ENCODE measurements around the gene ARHGAP6. TPM values are rescaled to one million over a fixed set of nuclear protein-coding genes. Genes with fewer than 3 reads are reported as not detected.

Gene ARHGAP6
- total RNA-seq, 4 donors from 2014 or later, result 2.1 to 30.5 (median 4.9) TPM

DNA sequence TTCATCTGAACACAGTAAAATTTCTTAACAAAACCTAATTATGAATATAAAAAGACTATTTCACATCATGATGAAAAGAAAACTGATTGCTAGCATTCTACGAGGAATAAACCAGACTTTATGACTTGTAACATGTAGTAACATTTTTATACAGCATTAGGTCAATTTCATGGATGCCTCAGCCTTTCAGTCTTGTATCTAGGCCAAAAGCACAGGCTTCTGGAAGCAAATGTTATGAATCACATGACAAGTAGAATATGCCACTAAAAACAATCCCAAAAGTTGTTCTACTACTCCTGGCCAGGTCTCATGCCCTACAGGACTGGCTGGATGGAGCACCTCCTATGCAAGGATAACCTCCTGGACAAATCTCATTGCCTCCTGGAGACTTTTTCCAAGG, 101.2 kb downstream of the ARHGAP6 start:
- H3K4me3 ChIP-seq, result no peak overlapping the region
- no peak overlapping the region for H3K27ac ChIP-seq

DNA sequence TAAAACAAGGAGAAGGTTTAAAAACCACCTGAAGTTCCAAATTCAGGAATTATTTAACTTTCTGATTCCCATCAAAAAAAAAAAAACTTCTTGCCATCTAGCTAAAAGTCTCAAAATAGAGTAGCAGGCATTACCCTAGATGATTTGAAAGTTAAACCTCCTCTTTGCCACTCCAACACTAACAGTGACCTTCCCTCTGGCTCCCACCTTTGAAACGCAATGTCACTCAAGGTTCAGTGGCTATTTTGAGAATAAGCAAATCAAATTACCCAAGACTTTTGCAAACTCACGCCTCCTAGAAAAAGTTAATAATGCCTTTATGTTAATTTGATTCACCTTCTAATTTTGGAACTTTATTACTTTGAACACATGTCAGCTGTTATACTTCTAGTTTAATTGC, 103.2 kb downstream of the ARHGAP6 start:
- Histone ChIP-seq H3K36me3 (no peaks in the 10 kb centered on the region), H3K27me3 (no peaks in the 10 kb centered on the region), H3K4me3 (no peak overlapping the region), H3K27ac (no peak overlapping the region), H3K4me1 (no peaks in the 10 kb centered on the region), H3K9me3 (no peaks in the 10 kb centered on the region)
- DNase-seq, result no peak
- no peak for TF ChIP-seq POLR2A (IDR thresholded peaks at IDR 0.05)
- TF ChIP-seq, protein P1, sequence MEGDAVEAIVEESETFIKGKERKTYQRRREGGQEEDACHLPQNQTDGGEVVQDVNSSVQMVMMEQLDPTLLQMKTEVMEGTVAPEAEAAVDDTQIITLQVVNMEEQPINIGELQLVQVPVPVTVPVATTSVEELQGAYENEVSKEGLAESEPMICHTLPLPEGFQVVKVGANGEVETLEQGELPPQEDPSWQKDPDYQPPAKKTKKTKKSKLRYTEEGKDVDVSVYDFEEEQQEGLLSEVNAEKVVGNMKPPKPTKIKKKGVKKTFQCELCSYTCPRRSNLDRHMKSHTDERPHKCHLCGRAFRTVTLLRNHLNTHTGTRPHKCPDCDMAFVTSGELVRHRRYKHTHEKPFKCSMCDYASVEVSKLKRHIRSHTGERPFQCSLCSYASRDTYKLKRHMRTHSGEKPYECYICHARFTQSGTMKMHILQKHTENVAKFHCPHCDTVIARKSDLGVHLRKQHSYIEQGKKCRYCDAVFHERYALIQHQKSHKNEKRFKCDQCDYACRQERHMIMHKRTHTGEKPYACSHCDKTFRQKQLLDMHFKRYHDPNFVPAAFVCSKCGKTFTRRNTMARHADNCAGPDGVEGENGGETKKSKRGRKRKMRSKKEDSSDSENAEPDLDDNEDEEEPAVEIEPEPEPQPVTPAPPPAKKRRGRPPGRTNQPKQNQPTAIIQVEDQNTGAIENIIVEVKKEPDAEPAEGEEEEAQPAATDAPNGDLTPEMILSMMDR (IDR thresholded peaks at IDR 0.05), result no peak

More for the DNA sequence above, 101.2 kb downstream of the ARHGAP6 start:
- H3K36me3 ChIP-seq, result no peaks in the 10 kb centered on the region
- TF ChIP-seq, protein P1 (IDR thresholded peaks at IDR 0.05), result no peak
- no peak for TF ChIP-seq POLR2A (IDR thresholded peaks at IDR 0.05)
- no peak for DNase-seq
- no peaks in the 10 kb centered on the region for H3K4me1 ChIP-seq
- H3K9me3 ChIP-seq, result no peaks in the 10 kb centered on the region
- H3K27me3 ChIP-seq, result no peaks in the 10 kb centered on the region

DNA sequence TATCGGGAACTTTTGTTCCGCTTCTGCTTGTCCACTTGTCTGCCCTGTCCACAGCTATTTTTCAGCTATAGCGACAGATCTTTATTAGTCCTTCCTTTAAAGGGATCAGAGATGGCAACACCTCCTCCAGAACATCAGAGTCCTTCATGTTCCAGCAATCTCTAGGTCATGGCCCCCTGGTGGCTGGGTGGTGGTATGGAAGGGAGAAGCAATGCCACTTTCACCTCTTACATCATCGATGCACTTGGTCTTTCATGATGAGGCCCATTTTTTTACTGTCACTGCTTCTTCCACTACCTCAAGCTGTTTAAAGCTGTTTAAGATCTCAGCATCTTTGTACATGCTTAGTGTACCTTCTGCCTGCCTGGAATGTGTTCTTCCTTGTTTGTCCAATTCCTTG, 106.7 kb downstream of the ARHGAP6 start:
- Histone ChIP-seq H3K27me3 (no peaks in the 10 kb centered on the region), H3K27ac (no peak overlapping the region), H3K4me1 (no peaks in the 10 kb centered on the region), H3K4me3 (no peak overlapping the region), H3K36me3 (no peaks in the 10 kb centered on the region), H3K9me3 (no peaks in the 10 kb centered on the region)
- no peak for TF ChIP-seq POLR2A (IDR thresholded peaks at IDR 0.05)
- TF ChIP-seq, protein P1 (IDR thresholded peaks at IDR 0.05), result peak in 4 of 6 experiments; percentile 9 to 22 (median 16)
- DNase-seq, result peak in 1 of 3 donors; percentile 48

- no peak overlapping the region for H3K27ac ChIP-seq
- no peaks in the 10 kb centered on the region for H3K9me3 ChIP-seq
- no peaks in the 10 kb centered on the region for H3K27me3 ChIP-seq
- no peak overlapping the region for H3K4me3 ChIP-seq
- no peak for DNase-seq
- TF ChIP-seq, protein P1 (IDR thresholded peaks at IDR 0.05), result no peak
- no peak for TF ChIP-seq POLR2A (IDR thresholded peaks at IDR 0.05)
- no peaks in the 10 kb centered on the region for H3K36me3 ChIP-seq
- no peaks in the 10 kb centered on the region for H3K4me1 ChIP-seq
Measured at GRCh38 chrX:11557120-11557519, 108.6 kb downstream of the ARHGAP6 start.

DNA sequence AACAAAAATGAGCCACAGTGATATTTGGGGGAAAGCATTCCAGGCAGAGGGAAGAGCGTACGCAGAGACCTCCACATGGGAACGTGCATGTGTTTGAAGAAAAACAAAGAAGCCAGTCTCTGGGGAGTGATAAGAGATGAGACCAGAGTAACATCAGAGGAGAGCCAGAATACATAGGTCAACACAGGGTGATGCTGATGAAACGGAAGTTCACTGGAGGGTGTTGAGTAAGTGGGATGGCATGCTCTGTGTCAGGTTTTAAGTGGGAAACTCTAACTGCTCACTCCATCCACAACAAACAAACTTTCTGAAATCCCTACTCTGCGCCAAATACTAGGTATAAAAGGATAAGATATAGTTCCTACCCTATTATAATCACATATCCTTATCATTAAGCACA, 110.0 kb downstream of the ARHGAP6 start:
- H3K9me3 ChIP-seq, result no peaks in the 10 kb centered on the region
- H3K4me3 ChIP-seq, result no peak overlapping the region
- H3K27ac ChIP-seq, result no peak overlapping the region
- TF ChIP-seq, protein P1 (IDR thresholded peaks at IDR 0.05), result no peak
- TF ChIP-seq POLR2A (IDR thresholded peaks at IDR 0.05), result no peak
- H3K4me1 ChIP-seq, result no peaks in the 10 kb centered on the region
- no peaks in the 10 kb centered on the region for H3K36me3 ChIP-seq
- DNase-seq, result no peak
- H3K27me3 ChIP-seq, result no peaks in the 10 kb centered on the region

GRCh38 chrX:11553594-11553993, 112.1 kb downstream of the ARHGAP6 start:
- Histone ChIP-seq H3K27ac (no peak overlapping the region), H3K4me1 (no peaks in the 10 kb centered on the region), H3K4me3 (no peak overlapping the region), H3K27me3 (no peaks in the 10 kb centered on the region), H3K36me3 (no peaks in the 10 kb centered on the region), H3K9me3 (no peaks in the 10 kb centered on the region)
- TF ChIP-seq POLR2A (IDR thresholded peaks at IDR 0.05), result no peak
- TF ChIP-seq, protein P1 (IDR thresholded peaks at IDR 0.05), result no peak
- DNase-seq, result no peak

Data from Peyer's patch (tissue), 4 donors.